HEK293T (cell line): ENCODE results near the gene RBMY1B.
"Not testable (repeated sequence)": the region's sequence is repeated elsewhere in the genome, so short reads cannot be mapped to it uniquely, and the experiment has no call there.

Experiments used
- CTCF ChIA-PET: fragments of 350-600 bp; formaldehyde crosslinking; extraction: SDS; loops from one replicate; lab custom pipeline; 2021; ENCODE audit warnings: antibody characterized with exemption, inconsistent platforms; lab: Yijun Ruan, JAX
- POLR2A ChIA-PET: fragments of 350-600 bp; formaldehyde crosslinking; extraction: SDS; loops from one replicate; lab custom pipeline; 2020; ENCODE audit warnings: antibody characterized with exemption, inconsistent platforms; lab: Yijun Ruan, JAX
- DNase-seq: peaks from one replicate; pipeline ENCODE4 v3.0.0; 2012; ENCODE audit warnings: mixed read lengths; ENCODE audit errors: extremely low spot score
- CTBP1 ChIP-seq: fragments of 450-650 bp; IDR thresholded peaks from 2 replicates; pipeline ENCODE4 v1.6.1; 2016; ENCODE audit warnings: borderline replicate concordance
- ELF4 ChIP-seq: fragments of 450-650 bp; IDR thresholded peaks from 2 replicates; pipeline ENCODE4 v1.6.1; 2017; ENCODE audit warnings: antibody characterized with exemption
- FOXK2 ChIP-seq: fragments of 450-650 bp; IDR thresholded peaks from 2 replicates; pipeline ENCODE4 v1.6.1; 2016; ENCODE audit warnings: mild to moderate bottlenecking
- HDGF ChIP-seq: fragments of 450-650 bp; IDR thresholded peaks from 2 replicates; pipeline ENCODE4 v1.6.1; 2017; ENCODE audit warnings: antibody characterized with exemption, borderline replicate concordance
- L3MBTL2 ChIP-seq: fragments of 450-650 bp; conservative IDR thresholded peaks from 2 replicates; pipeline ENCODE4 v1.6.1; 2016; ENCODE audit warnings: mild to moderate bottlenecking
- LEF1 ChIP-seq: fragments of 450-650 bp; IDR thresholded peaks from 2 replicates; pipeline ENCODE4 v1.6.1; 2017; ENCODE audit warnings: mild to moderate bottlenecking, borderline replicate concordance
- NFRKB ChIP-seq: fragments of 450-650 bp; IDR thresholded peaks from 2 replicates; pipeline ENCODE4 v1.6.1; 2016; ENCODE audit warnings: mild to moderate bottlenecking, moderate library complexity
- SUZ12 ChIP-seq: fragments of 450-650 bp; IDR thresholded peaks from 2 replicates; pipeline ENCODE4 v1.6.1; 2016; ENCODE audit warnings: mild to moderate bottlenecking
- ZNF384 ChIP-seq: fragments of 450-650 bp; IDR thresholded peaks from 2 replicates; pipeline ENCODE4 v1.6.1; 2016
- TF ChIP-seq, protein P1 (sequence below): fragments of 450-650 bp; IDR thresholded peaks from 2 replicates; pipeline ENCODE4 v1.6.1; 2016

RBMY1B gene

DNA sequence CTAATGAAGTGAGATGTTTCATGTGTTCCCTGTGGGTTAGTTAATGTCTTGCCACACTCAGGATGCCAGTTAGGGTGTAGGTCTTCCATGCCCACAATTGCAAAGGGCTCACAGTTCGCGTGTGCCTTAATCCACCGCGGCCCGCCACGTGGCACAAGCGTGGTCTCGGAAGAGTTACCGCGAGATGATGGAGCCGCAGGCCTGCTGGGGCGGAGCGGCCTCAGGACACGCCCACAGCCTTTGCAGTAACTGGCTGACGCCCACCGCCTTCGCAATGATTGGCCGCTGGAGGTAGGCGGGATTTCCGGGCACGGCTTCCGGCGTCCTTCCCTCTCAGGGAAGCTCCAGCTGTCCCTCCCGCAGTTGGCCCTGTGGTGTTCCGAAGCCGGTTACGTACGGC is at the start of gene RBMY1B:
Gene RBMY1B, plus strand, starts transcription at position 301 of the 400 bp plus-strand sequence. CDS start 2,013 bp downstream, outside the sequence.
- CTCF ChIA-PET, DNase-seq, POLR2A ChIA-PET: not testable (repeated sequence)

- DNase-seq, POLR2A ChIA-PET, CTCF ChIA-PET: not testable (repeated sequence)
Observed at GRCh38 chrY:21462915-21463314, 48.2 kb upstream of the RBMY1B start.

DNA sequence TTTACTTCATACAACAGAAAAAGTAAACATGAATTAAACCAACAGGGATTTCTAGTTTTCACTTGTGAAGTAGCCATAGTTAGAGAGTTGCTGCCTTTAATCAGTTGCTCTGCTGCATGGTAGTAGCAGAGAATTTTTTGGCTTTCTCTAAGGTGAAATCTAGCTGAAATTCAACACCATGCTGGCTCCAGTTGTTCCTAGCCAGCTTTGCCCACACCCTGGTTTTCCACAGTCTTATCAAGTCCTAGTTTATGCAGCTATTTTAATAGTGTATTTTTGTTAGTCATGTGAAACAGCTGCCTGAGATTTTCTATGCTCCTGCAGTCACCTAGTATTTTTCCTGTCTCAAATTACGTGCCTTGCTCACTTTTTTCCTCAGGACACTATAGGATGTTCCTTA is 28.2 kb upstream of the RBMY1B start:
- DNase-seq: no peak
- TF ChIP-seq ZNF384 (no peak), HDGF (no peak), NFRKB (no peak), L3MBTL2 (no peak), FOXK2 (no peak), CTBP1 (no peak), SUZ12 (no peak), ELF4 (no peak), LEF1 (no peak)
- TF ChIP-seq, protein P1, sequence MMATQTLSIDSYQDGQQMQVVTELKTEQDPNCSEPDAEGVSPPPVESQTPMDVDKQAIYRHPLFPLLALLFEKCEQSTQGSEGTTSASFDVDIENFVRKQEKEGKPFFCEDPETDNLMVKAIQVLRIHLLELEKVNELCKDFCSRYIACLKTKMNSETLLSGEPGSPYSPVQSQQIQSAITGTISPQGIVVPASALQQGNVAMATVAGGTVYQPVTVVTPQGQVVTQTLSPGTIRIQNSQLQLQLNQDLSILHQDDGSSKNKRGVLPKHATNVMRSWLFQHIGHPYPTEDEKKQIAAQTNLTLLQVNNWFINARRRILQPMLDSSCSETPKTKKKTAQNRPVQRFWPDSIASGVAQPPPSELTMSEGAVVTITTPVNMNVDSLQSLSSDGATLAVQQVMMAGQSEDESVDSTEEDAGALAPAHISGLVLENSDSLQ: no peak
- ChIA-PET POLR2A (no interaction called here), CTCF (no interaction called here)

DNA sequence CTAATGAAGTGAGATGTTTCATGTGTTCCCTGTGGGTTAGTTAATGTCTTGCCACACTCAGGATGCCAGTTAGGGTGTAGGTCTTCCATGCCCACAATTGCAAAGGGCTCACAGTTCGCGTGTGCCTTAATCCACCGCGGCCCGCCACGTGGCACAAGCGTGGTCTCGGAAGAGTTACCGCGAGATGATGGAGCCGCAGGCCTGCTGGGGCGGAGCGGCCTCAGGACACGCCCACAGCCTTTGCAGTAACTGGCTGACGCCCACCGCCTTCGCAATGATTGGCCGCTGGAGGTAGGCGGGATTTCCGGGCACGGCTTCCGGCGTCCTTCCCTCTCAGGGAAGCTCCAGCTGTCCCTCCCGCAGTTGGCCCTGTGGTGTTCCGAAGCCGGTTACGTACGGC is 23.4 kb downstream of the RBMY1B start, which contains the start of gene RBMY1A1:
Gene RBMY1A1, plus strand, starts transcription at position 301 of the 400 bp plus-strand sequence. CDS start 2,013 bp downstream, outside the sequence.
- CTCF ChIA-PET, POLR2A ChIA-PET, DNase-seq: not testable (repeated sequence)

DNA sequence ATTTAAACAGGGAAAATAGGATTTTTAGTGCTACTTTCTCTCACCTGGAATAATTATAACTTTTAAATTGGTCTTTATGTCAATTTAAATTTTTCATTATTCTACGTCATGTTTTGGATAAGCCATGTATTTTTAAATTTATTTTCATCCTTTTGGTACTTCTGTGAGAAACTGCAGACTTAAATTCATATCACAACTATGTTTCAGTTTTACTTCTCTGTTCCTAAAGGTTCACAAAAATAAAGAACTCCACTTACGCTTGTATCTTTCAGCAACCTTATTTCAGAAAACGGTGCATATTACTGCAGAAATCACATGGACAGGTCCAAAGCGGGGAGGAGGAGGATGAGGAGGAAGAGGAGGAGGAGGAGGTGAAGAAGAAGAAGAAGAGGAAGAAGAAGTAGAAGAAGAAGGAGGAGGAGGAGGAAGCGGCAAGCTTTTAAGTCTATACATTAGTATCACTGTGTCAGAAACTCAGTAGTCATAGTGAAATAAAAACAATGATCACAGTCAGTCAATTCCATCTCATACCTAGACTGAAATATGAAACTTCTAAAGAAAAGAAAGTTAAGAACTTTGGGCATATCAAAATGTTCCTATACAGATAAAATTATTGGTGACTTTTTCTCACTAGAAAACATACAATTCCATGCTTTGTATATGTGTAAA is 48.3 kb downstream of the RBMY1B start:
- POLR2A ChIA-PET: not testable (repeated sequence)

More for the DNA sequence above, 48.3 kb downstream of the RBMY1B start:
- DNase-seq, CTCF ChIA-PET: not testable (repeated sequence)
